Tibial nerve (tissue), 3 donors: ENCODE results near the gene SLC6A9.

ENCODE experiments used
- POLR2A ChIP-seq, 2 donors: fragments of 450-650 bp; IDR thresholded peaks; one replicate each; pipeline ENCODE4 v1.6.1; 2017; ENCODE audit warnings: antibody characterized with exemption in 2 of 2, mild to moderate bottlenecking in 2 of 2, moderate library complexity in 2 of 2
- TF ChIP-seq, protein P1 (sequence below), 5 experiments: fragments of 200-600 bp in 3 of 5; fragments of 450-650 bp in 2 of 5; sonication (generic) in 3 of 5; IDR thresholded peaks; one replicate each; pipeline ENCODE4 v1.5.1; 2016 to 2019; ENCODE audit warnings: antibody characterized with exemption in 5 of 5, mild to moderate bottlenecking in 3 of 5, moderate library complexity in 2 of 5

DNA sequence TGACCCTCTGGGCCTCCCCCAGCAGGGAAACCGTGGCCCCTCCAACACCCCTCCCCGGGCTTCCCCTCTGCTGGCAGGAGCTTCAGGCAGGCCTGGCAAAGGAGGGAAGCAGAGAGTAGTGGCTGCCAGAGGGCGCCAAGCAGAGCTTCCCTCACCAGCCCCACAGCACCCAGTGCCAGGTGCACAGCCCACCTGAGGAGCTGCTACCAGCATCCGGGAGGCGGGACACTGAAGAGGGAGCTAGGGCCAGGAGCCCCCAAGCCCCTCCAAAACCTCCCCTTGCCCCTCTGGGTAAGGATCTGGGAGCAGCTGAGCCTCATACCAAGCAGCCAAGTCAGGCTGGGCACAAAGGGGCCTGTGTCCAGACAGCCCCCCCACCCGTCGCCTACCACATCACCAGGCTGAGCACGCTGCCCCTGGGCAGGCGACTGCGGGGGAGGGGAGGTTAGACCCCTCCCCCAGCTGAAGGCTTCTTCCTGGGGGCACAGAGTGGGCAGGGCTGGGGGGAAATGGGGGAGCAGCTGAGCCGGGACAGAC is 20.3 kb downstream of the SLC6A9 start:
- TF ChIP-seq, protein P1, sequence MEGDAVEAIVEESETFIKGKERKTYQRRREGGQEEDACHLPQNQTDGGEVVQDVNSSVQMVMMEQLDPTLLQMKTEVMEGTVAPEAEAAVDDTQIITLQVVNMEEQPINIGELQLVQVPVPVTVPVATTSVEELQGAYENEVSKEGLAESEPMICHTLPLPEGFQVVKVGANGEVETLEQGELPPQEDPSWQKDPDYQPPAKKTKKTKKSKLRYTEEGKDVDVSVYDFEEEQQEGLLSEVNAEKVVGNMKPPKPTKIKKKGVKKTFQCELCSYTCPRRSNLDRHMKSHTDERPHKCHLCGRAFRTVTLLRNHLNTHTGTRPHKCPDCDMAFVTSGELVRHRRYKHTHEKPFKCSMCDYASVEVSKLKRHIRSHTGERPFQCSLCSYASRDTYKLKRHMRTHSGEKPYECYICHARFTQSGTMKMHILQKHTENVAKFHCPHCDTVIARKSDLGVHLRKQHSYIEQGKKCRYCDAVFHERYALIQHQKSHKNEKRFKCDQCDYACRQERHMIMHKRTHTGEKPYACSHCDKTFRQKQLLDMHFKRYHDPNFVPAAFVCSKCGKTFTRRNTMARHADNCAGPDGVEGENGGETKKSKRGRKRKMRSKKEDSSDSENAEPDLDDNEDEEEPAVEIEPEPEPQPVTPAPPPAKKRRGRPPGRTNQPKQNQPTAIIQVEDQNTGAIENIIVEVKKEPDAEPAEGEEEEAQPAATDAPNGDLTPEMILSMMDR (IDR thresholded peaks at IDR 0.05), result no peak
- TF ChIP-seq POLR2A (IDR thresholded peaks at IDR 0.05), result no peak
